GM12875 (cell line): Measurements from ENCODE around the gene ZFYVE28.

Experiments
- H3K4me3 ChIP-seq: one replicate; pipeline ENCODE4 v1.5.1; 2011; ENCODE audit warnings: low read depth, low read length, control low read depth
- CTCF ChIP-seq: IDR thresholded peaks from 2 replicates; pipeline ENCODE4 v1.5.1; 2011; ENCODE audit warnings: low read depth, mild to moderate bottlenecking, control low read depth, inconsistent platforms, low read length, moderate library complexity, borderline replicate concordance; ENCODE audit not compliant: insufficient read depth

ZFYVE28 gene

DNA sequence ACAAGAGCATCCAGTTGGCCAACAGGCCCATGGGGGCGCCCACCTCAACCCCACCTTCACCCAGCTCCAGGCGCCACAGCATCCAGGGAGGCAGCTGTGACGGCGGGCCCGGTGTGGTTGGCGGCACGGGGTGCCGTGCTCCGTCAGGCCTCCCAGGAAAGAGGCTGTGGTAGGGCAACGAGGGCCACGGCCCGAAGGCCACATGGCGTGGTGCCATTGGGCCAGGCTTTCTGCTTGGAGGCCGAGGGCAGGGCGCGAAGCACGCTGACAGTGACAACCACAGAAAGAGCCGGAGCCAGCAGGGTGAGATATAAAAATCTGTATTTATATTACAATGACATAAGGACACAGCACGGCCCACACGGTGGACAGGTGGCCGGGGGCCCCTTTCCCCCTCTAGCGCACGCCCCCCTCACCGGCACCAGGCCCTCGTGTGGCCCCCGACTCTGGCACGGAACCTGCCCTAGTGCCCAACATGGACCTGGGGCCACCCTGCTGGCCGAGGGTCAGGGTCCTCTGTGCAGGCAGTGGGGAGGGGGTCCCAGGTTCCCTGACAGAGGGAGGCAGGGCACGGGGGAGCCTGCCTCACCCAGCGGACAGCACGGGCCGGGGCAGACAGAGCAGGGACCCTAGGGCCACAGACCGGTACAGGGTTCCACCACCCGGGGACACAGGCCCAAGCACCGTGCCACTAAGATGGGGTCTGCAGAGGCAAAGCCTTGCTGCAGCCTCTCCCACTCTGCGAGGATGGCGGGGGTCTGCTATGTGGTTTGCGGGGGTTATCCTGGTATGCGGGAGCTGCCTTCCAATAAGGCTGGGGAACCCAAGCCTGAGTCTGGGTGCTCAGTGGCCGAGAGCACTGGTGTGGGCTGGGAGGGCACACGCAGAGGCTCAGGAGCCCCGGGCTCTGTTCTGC, 171.1 kb downstream of the ZFYVE28 start:
- H3K4me3 ChIP-seq: no peak overlapping the region
- no peak for TF ChIP-seq CTCF

- TF ChIP-seq CTCF: no peak
- H3K4me3 ChIP-seq: no peak overlapping the region
Observed at GRCh38 chr4:2246384-2247127, 171.9 kb downstream of the ZFYVE28 start.

GRCh38 chr4:2245787-2246275, 172.6 kb downstream of the ZFYVE28 start:
- H3K4me3 ChIP-seq: no peak overlapping the region
- no peak for TF ChIP-seq CTCF

DNA sequence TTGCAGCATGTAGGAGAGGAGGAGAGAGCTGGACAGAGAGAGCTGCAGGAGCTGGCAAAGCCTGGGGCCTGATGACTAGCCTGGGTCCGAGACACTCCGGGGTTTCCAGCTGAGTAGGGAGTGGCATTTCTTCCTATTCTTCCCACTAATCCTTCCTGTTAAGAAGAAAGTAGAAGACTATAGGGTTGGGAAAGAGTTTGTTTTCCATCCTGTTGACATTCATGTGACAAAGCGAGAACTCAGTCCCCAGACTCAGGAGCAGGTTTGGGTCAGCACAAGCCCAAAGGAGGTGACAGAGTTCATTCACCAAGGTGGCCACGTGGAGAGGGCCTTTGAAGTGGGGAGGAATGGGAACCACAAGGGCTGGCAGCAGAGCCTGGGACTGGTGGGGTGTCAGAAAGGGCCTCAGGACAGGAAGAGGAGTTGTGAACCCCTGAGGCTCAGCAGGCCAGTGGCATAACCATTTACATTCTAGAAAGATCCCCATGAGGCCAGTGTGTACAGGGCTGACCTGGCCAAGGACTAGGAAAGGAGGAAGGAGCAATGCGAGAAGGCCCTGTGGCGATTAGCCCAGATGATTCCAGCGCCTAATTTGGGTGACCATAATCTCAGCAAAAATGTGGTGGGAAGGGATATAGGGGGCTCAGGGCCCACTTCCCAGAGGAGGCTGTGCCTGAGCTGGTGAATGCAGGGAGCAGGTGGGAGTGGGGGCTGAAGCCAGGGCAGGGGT, 173.2 kb downstream of the ZFYVE28 start:
- TF ChIP-seq CTCF: no peak

DNA sequence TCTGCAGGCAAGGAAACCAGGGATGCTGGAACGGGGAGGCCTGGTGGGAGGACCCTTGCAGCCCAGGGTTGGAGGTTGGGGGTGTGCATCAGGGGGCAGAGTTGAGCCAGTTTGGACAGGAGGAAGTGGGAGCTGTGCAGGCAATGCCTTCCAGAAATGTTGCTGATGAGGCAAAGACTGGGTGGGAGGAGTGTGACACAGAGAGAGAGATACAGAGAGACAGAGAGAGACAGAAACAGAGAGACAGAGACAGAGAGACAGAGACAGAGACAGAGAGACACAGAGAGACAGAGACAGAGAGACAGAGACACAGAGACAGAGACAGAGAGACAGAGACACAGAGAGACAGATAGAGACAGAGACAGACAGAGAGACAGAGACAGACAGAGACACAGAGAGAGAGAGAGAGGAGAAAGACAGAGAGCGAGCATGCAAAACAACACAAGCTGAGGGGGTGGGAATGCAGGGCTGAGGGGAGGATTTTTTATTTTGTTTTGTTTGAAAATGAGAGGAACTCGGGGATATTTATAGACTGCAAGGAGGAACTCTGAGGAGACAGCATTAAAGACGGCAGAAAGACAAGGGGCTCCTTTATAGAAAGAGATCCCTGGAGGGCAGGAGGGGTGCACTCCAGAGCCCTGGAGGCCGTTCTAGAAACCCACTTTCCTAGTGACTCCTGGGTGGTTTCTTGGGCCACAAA, 174.6 kb downstream of the ZFYVE28 start:
- TF ChIP-seq CTCF: no peak
- no peak overlapping the region for H3K4me3 ChIP-seq

More for the DNA sequence above, 173.2 kb downstream of the ZFYVE28 start:
- no peak overlapping the region for H3K4me3 ChIP-seq
